GM19324 (cell line): ENCODE results near the gene OR5C1.
"Not testable (repeated sequence)": the region's sequence is repeated elsewhere in the genome, so short reads cannot be mapped to it uniquely, and the experiment has no call there.

Source experiments
- ATAC-seq: cut with Tn5 transposase; IDR thresholded peaks from one replicate; pipeline ENCODE4 v1.9.1; 2021; ENCODE audit warnings: mild to moderate bottlenecking, moderate library complexity; ENCODE audit not compliant: unreplicated experiment, low FRiP score

The OR5C1 gene

DNA sequence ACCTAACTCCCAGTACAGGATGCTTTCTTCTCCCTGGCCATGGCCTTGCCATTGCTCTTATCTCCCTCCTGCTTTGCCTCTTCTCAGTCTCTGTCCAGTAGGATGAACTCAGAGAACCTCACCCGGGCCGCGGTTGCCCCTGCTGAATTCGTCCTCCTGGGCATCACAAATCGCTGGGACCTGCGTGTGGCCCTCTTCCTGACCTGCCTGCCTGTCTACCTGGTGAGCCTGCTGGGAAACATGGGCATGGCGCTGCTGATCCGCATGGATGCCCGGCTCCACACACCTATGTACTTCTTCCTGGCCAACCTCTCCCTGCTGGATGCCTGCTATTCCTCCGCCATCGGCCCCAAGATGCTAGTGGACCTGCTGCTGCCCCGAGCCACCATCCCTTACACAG is at the start of gene OR5C1:
OR5C1 (plus strand) TSS at position 103 of the 400 bp plus-strand sequence; CDS start at position 103, 0 bp downstream.
- no peak for ATAC-seq

GRCh38 chr9:122742003-122742402 is 46.7 kb upstream of the OR5C1 start, which contains the start of gene OR1L6:
OR1L6 (plus strand) TSS chr9:122742303; CDS start chr9:122749848, 7,545 bp downstream.
- ATAC-seq: no peak

GRCh38 chr9:122754825-122755224 is 33.9 kb upstream of the OR5C1 start:
- ATAC-seq: no peak

DNA sequence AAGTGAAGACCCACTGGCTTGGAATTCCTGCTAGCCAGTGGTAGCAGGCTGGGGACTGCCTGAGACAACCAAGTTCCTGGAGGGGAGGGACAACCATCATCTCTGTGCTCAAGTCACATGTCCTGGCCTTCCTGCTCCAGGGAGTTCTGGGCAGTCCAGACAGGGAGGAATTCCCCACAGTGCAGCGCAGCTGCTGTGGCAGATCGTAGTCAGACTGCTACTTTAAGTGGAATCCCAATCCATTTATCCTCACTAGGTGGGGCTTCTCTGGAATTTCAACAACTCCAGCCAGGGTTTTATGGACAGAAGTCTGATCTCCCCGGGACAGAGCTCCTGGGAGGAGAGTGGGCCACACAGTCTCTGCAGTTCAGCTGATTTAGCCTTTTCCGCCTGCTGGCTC is 20.9 kb upstream of the OR5C1 start:
- ATAC-seq: no peak

DNA sequence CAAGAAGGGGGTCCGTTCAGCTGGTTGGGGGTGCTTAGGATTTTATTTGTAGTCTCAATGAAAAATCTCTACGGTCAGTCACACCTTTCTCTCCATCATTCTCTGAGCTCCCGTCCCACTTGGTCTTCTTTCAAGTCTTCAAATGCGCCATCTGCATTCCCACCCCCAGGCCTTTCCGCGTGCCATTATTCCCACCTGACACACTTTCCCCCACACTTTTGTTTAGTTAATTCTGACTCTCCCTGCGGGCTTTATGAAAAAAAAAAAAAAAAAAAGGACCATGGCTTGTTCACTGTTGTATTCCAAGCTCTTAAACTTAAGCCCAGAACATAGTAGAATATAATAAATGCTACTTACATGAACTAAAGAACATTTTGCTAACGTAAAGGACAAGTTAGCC is 11.7 kb upstream of the OR5C1 start:
- no peak for ATAC-seq

DNA sequence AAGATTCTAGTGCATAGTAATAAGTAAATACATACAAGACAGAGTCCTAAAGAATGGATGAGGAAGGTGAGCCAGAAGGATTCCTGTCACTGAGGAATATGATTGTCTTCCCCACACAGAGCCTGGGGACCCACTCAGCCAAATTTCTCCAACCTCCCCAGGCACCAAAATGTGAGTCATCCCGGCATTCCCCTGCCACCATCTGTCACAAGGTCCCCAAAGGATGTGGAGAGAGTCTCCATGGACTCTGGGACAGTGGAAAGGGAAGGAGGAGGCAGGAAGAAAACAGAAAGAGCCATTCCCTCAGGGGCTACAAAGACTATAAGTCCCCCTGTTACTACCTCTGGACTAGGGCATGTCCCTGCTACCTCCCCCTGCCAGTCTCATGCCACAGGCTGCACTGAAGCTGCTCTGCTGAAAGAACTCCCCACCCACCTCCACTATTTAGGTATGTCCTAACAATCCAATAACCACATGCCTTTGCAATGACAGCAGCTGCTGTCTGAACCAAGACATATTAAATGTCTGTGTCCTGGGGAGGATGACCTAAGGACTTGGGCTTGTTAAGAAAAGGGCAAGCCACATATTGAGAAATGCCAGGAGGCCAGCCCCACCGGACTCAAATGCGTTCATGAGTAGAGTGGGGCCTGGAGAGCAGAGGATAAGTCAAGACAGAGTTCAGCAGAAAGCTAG is 10.7 kb upstream of the OR5C1 start:
- ATAC-seq: no peak

GRCh38 chr9:122779181-122779580 is 9.6 kb upstream of the OR5C1 start:
- ATAC-seq: no peak

GRCh38 chr9:122780026-122780425 is 8.7 kb upstream of the OR5C1 start:
- no peak for ATAC-seq

DNA sequence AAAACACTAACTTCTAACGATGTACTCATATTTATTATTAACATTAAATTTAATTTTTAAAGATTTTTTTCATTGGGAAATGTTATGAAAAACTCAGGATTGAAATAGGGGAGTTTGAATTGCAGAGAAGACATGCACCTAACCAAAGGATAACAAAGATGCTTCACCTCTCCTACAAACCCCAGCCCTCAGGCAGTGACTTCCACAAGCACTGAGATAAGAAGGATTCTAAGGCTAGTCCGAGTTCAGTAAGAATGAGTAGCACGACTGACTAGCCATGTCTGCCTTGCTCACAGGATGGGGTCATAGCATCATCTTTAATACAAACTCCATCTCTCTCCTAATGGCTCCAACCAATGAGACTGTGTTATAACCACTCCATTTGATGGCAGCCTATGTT is 7.1 kb upstream of the OR5C1 start:
- ATAC-seq: no peak

GRCh38 chr9:122785269-122785668 is 3.5 kb upstream of the OR5C1 start:
- no peak for ATAC-seq

- ATAC-seq: no peak
These were observed 2.4 kb upstream of the OR5C1 start for GRCh38 chr9:122786338-122786737.

DNA sequence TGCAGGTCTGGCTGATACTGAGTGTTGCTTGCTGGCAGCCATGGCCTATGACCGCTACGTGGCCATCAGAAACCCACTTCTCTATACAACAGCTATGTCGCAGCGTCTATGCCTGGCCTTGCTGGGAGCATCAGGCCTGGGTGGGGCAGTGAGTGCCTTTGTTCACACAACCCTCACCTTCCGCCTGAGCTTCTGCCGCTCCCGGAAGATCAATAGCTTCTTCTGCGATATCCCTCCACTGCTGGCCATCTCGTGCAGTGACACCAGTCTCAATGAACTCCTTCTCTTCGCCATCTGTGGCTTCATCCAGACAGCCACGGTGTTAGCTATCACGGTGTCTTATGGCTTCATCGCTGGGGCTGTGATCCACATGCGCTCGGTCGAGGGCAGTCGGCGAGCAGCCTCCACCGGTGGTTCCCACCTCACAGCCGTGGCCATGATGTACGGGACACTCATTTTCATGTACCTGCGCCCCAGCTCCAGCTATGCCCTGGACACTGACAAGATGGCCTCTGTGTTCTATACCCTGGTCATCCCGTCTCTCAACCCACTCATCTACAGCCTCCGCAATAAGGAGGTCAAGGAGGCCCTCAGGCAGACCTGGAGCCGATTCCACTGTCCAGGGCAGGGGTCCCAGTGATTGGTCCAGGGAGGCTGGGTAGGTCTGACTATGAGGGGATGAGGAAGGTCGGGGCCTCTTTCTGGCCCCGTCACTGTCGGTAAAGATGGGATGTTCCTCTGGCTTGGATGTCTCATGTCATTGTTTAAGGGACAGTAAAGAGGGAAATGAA is 718 bp downstream of the OR5C1 start:
- no peak for ATAC-seq

GRCh38 chr9:122791872-122792669 is 3.3 kb downstream of the OR5C1 start:
- ATAC-seq: peak; percentile 53

GRCh38 chr9:122797316-122798063 is 8.8 kb downstream of the OR5C1 start:
- ATAC-seq: no peak

- ATAC-seq: no peak
These were observed 11.6 kb downstream of the OR5C1 start, which contains the start of gene OR1K1 for GRCh38 chr9:122800066-122801060. OR1K1 (plus strand) TSS chr9:122800123; CDS start chr9:122800123, 0 bp downstream.

GRCh38 chr9:122806661-122807060 is 17.9 kb downstream of the OR5C1 start:
- ATAC-seq: no peak

DNA sequence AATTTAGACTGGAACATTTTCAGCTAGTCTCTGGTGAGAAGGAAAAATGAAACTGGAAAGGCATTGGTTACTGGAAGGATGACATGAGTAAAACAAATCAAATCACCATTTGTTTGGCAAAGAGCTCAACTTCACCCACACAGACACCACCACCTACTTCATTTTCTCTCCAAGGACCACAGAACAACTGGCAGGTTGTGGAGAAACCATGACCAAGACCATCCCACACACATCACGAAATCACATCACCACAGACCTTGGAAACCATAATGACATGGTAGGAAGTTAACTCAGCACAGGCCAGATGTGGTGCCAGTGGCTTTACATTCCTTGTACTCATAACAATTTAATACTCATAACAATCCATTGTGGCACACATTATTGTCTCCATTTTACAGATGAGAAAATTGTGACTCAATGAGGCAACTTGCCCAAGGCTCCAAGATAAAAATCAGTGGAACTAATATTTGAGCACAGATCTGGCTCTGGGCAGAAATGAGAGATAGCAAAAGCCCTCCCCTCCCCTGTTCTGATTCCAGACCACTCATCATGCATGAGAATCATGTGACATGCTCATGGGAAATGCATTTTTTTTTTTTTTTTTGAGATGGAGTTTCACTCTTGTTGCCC is 18.7 kb downstream of the OR5C1 start:
- no peak for ATAC-seq

DNA sequence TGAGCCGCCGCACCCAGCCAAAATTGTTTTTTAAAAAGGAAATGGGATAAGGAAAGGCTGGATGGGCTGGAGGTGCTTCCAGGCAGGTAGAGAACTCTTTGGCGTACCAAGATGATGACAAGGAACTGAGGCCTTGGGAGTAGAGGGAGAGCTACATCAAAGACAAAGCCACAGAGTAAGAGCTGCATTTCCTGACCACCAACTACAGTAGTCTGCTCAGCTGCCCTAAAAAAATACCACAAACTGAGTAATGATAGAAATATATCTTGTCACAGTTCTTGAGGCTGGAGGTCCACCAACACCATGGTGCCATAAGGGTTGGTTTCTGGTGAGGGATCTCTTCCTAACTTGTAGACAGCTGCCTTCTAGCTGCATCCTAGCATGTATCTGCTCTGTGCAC is 19.4 kb downstream of the OR5C1 start:
- no peak for ATAC-seq

GRCh38 chr9:122809261-122809660 is 20.5 kb downstream of the OR5C1 start:
- ATAC-seq: not testable (repeated sequence)
